GM18505 (cell line): ENCODE results near the gene NCK2.

Source experiments
- ATAC-seq: cut with Tn5 transposase; IDR thresholded peaks from one replicate; pipeline ENCODE4 v1.9.1; 2021; ENCODE audit not compliant: unreplicated experiment
- POLR2A ChIP-seq: IDR thresholded peaks from 4 replicates; pipeline ENCODE4 v1.6.1; 2011; ENCODE audit warnings: borderline replicate concordance; ENCODE audit not compliant: insufficient read depth, insufficient read length; ENCODE audit errors: extremely low read depth

The NCK2 gene

GRCh38 chr2:105780606-105781005 is 35.9 kb downstream of the NCK2 start:
- no peak for ATAC-seq
- TF ChIP-seq POLR2A, result no peak

- TF ChIP-seq POLR2A, result no peak
- no peak for ATAC-seq
These were observed 36.7 kb downstream of the NCK2 start for GRCh38 chr2:105781274-105781978.

GRCh38 chr2:105782123-105782522 is 37.4 kb downstream of the NCK2 start:
- no peak for TF ChIP-seq POLR2A
- ATAC-seq, result no peak

GRCh38 chr2:105782646-105783045 is 37.9 kb downstream of the NCK2 start:
- ATAC-seq, result no peak
- TF ChIP-seq POLR2A, result no peak

- TF ChIP-seq POLR2A, result no peak
- no peak for ATAC-seq
These were observed 38.5 kb downstream of the NCK2 start for GRCh38 chr2:105783151-105783738.

- TF ChIP-seq POLR2A, result no peak
- ATAC-seq, result no peak
These were observed 39.3 kb downstream of the NCK2 start for GRCh38 chr2:105783972-105784371.

- no peak for ATAC-seq
- no peak for TF ChIP-seq POLR2A
These were observed 39.9 kb downstream of the NCK2 start for GRCh38 chr2:105784589-105784988.

- no peak for TF ChIP-seq POLR2A
- no peak for ATAC-seq
These were observed 40.6 kb downstream of the NCK2 start for GRCh38 chr2:105785095-105785847.

- no peak for ATAC-seq
- no peak for TF ChIP-seq POLR2A
These were observed 41.8 kb downstream of the NCK2 start for GRCh38 chr2:105786231-105787230.

- TF ChIP-seq POLR2A, result no peak
- no peak for ATAC-seq
These were observed 42.9 kb downstream of the NCK2 start for GRCh38 chr2:105787376-105788318.

GRCh38 chr2:105788670-105789290 is 44.1 kb downstream of the NCK2 start:
- ATAC-seq, result no peak
- TF ChIP-seq POLR2A, result no peak
